Naive B cell (primary cell): Measurements from ENCODE around the gene GALNT8. TPM values are rescaled to one million over a fixed set of nuclear protein-coding genes. Genes with fewer than 3 reads are reported as not detected.

Source experiments
- ATAC-seq, 2 donors: fragments of 150-1000 bp; cut with Tn5 transposase; 2 replicates each; pipeline ENCODE4 v1.10.0; 2021; ENCODE audit warnings: low read depth in 2 of 2, mild to moderate bottlenecking in 2 of 2, moderate library complexity in 2 of 2
- DNase-seq: peaks from one replicate; pipeline ENCODE4 v3.0.0; 2022
- H3K27ac Mint-ChIP-seq, 6 donors: one replicate each; pipeline ENCODE4 v1.8.0; 2020 to 2022; ENCODE audit warnings: mild to moderate bottlenecking in 6 of 6, mixed read lengths in 6 of 6, moderate library complexity in 5 of 6, inconsistent platforms in 2 of 6
- H3K27me3 Mint-ChIP-seq, 3 donors: one replicate each; pipeline ENCODE4 v1.8.0; 2021 to 2022; ENCODE audit warnings: mixed read lengths in 3 of 3, mild to moderate bottlenecking in 1 of 3
- H3K36me3 Mint-ChIP-seq, 2 donors: one replicate each; pipeline ENCODE4 v1.8.0; 2020 to 2022; ENCODE audit warnings: mixed read lengths in 2 of 2, inconsistent platforms in 1 of 2, mild to moderate bottlenecking in 1 of 2
- H3K4me1 Mint-ChIP-seq, 3 donors: one replicate each; pipeline ENCODE4 v1.8.0; 2020 to 2022; ENCODE audit warnings: mixed read lengths in 3 of 3, inconsistent platforms in 1 of 3, mild to moderate bottlenecking in 1 of 3, moderate library complexity in 1 of 3
- H3K4me3 Mint-ChIP-seq, 8 donors: one replicate each; pipeline ENCODE4 v1.8.0; 2020 to 2022; ENCODE audit warnings: mild to moderate bottlenecking in 8 of 8, mixed read lengths in 8 of 8, moderate library complexity in 8 of 8, inconsistent platforms in 2 of 8
- H3K9me3 Mint-ChIP-seq, 7 donors: one replicate each; pipeline ENCODE4 v1.8.0; 2020 to 2022; ENCODE audit warnings: mixed read lengths in 7 of 7, mild to moderate bottlenecking in 5 of 7, inconsistent platforms in 2 of 7, moderate library complexity in 1 of 7
- polyA plus RNA-seq, 6 donors: library from polyadenylated mRNA; unstranded; fragments of 300-500 nt; fragmentation: Illumina TruSeq; gene quantifications; one replicate each; pipeline ENCODE4 v1.2.3, GENCODE V29; 2021; ENCODE audit warnings: low read depth in 6 of 6

The GALNT8 gene
- polyA plus RNA-seq, 6 donors from 2014 or later, result 1.1 to 1.7 (median 1.2) TPM; not detected in 1

- H3K9me3 Mint-ChIP-seq, result no peaks in the 10 kb centered on the region
- peak overlapping the region; percentile 62 to 91 (median 86) for H3K4me3 Mint-ChIP-seq
- DNase-seq (no peak), ATAC-seq (peak; percentile 26 to 39)
- H3K27ac Mint-ChIP-seq, result peak overlapping the region in 1 of 6 donors; percentile 38
- peaks cover 35 to 38% (median 36%) of the 10 kb centered on the region in 3 donors for H3K4me1 Mint-ChIP-seq
- peaks cover 0 to 10% of the 10 kb centered on the region in 2 donors for H3K36me3 Mint-ChIP-seq
- H3K27me3 Mint-ChIP-seq, result peaks cover 19 to 31% (median 28%) of the 10 kb centered on the region in 3 donors
Measured at GRCh38 chr12:4809449-4810218, 89.4 kb downstream of the GALNT8 start.

- Mint-ChIP-seq H3K36me3 (peaks cover 0 to 10% of the 10 kb centered on the region in 2 donors), H3K4me1 (peaks cover 35 to 38% (median 36%) of the 10 kb centered on the region in 3 donors), H3K9me3 (no peaks in the 10 kb centered on the region), H3K27ac (no peak overlapping the region), H3K4me3 (peak overlapping the region; percentile 62 to 91 (median 86)), H3K27me3 (peaks cover 19 to 37% (median 34%) of the 10 kb centered on the region in 3 donors)
- DNase-seq (no peak), ATAC-seq (no peak)
Measured at GRCh38 chr12:4810219-4810671, 90.0 kb downstream of the GALNT8 start.

- Mint-ChIP-seq H3K36me3 (peaks cover 0 to 10% of the 10 kb centered on the region in 2 donors), H3K27ac (no peak overlapping the region), H3K9me3 (no peaks in the 10 kb centered on the region), H3K4me3 (peak overlapping the region in 2 of 8 donors; percentile 2 to 25), H3K4me1 (peaks cover 42 to 47% (median 45%) of the 10 kb centered on the region in 3 donors), H3K27me3 (peaks cover 19 to 38% (median 34%) of the 10 kb centered on the region in 3 donors)
- no peak for ATAC-seq
- no peak for DNase-seq
Measured at GRCh38 chr12:4812624-4813327, 92.6 kb downstream of the GALNT8 start.

GRCh38 chr12:4813741-4814140 is 93.5 kb downstream of the GALNT8 start:
- no peaks in the 10 kb centered on the region for H3K9me3 Mint-ChIP-seq
- ATAC-seq (no peak), DNase-seq (no peak)
- H3K4me1 Mint-ChIP-seq, result peaks cover 40 to 50% (median 48%) of the 10 kb centered on the region in 3 donors
- no peak overlapping the region for H3K4me3 Mint-ChIP-seq
- H3K36me3 Mint-ChIP-seq, result peaks cover 0 to 10% of the 10 kb centered on the region in 2 donors
- H3K27me3 Mint-ChIP-seq, result peaks cover 15 to 38% (median 34%) of the 10 kb centered on the region in 3 donors
- peak overlapping the region in 1 of 6 donors; percentile 60 for H3K27ac Mint-ChIP-seq

DNA sequence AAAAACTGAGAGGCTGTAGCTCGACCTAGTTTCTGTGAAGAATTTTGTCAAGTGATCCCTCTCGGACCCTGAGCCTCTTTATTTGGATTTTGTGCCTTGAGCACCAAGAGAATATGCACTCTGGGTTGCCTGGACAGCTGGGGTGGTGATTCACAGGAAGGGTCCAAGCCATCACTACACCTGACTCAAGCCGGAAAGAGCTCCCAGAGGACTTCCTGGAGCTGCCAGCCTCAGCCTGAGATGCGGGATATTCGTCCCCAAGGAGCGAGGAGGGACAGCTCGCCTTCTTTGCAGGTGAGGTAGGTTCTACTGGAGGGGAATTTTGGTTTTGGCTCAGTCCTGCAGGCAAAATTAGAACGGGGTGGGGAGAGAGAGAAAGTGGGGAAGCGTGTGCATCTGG is 94.3 kb downstream of the GALNT8 start:
- Mint-ChIP-seq H3K4me1 (peaks cover 43 to 54% (median 52%) of the 10 kb centered on the region in 3 donors), H3K27me3 (peaks cover 15 to 38% (median 34%) of the 10 kb centered on the region in 3 donors), H3K9me3 (no peaks in the 10 kb centered on the region), H3K4me3 (peak overlapping the region in 1 of 8 donors; percentile 27), H3K36me3 (peaks cover 0 to 10% of the 10 kb centered on the region in 2 donors), H3K27ac (no peak overlapping the region)
- ATAC-seq (no peak), DNase-seq (no peak)

GRCh38 chr12:4816744-4817525 is 96.7 kb downstream of the GALNT8 start:
- ATAC-seq (no peak), DNase-seq (no peak)
- peaks cover under 1 to 17% (median 10%) of the 10 kb centered on the region in 3 donors for H3K27me3 Mint-ChIP-seq
- H3K4me3 Mint-ChIP-seq, result peak overlapping the region in 1 of 8 donors; percentile 1
- H3K27ac Mint-ChIP-seq, result peak overlapping the region in 1 of 6 donors; percentile 72
- peaks cover 47 to 63% (median 54%) of the 10 kb centered on the region in 3 donors for H3K4me1 Mint-ChIP-seq
- H3K36me3 Mint-ChIP-seq, result no peaks in the 10 kb centered on the region
- no peaks in the 10 kb centered on the region for H3K9me3 Mint-ChIP-seq

- Mint-ChIP-seq H3K27ac (peak overlapping the region in 2 of 6 donors; percentile 11 to 61), H3K27me3 (peaks cover 0 to 17% (median 9%) of the 10 kb centered on the region in 3 donors), H3K4me1 (peaks cover 49 to 72% (median 60%) of the 10 kb centered on the region in 3 donors), H3K9me3 (no peaks in the 10 kb centered on the region), H3K36me3 (no peaks in the 10 kb centered on the region), H3K4me3 (peak overlapping the region in 7 of 8 donors; percentile 3 to 61 (median 35))
- ATAC-seq (no peak), DNase-seq (no peak)
Measured at GRCh38 chr12:4817880-4818279, 97.7 kb downstream of the GALNT8 start.

DNA sequence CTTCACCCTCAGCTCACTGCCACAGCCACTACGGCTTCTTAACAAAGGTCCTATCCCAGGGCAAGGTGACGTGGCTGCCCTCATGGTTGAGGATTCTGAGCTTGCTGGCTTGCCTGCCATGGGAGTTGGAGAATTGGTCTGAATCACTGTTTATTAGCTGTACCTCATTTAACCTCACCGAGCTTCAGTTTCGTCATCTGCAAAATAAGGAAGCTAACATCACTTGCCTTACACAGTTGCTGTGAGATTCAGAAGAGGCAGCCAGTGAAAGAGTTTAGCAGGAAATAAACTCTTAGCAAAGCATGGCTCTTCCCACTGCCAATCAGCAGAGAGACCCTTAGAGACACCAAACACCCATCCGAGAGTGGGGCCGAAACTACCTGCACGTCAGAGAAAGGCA is 99.5 kb downstream of the GALNT8 start:
- peak; percentile 52 for DNase-seq
- ATAC-seq, result peak; percentile 90 to 91
- Mint-ChIP-seq H3K27ac (peak overlapping the region; percentile 74 to 95 (median 91)), H3K27me3 (peaks cover 0 to 7% (median 5%) of the 10 kb centered on the region in 3 donors), H3K4me1 (peaks cover 57 to 78% (median 69%) of the 10 kb centered on the region in 3 donors), H3K4me3 (peak overlapping the region; percentile 5 to 82 (median 70)), H3K9me3 (no peaks in the 10 kb centered on the region), H3K36me3 (no peaks in the 10 kb centered on the region)

DNA sequence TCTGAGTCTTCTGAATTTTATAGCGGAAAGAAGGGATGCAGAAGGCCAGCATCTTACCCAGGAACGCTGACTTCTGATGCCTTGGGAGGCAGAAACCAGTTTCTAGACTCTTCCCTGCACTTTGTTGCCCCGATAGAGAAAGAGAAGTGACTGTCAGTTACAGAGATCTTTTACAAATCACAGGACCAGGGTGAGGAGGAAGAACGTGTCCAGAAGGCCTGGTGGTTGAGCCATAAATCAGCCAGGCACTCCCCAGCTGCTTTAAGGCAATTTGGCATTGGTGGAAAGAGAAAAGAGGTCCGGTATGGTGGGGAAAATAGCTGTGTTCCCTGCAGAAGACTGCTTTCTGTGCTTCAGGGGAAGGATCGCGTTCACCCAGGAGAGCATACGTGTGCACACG is 100.8 kb downstream of the GALNT8 start:
- ATAC-seq, result no peak
- Mint-ChIP-seq H3K4me1 (peaks cover 69 to 90% (median 82%) of the 10 kb centered on the region in 3 donors), H3K36me3 (peaks cover 0 to 4% of the 10 kb centered on the region in 2 donors)

More for the DNA sequence above, 100.8 kb downstream of the GALNT8 start:
- DNase-seq, result no peak
- peak overlapping the region; percentile 19 to 99 (median 79) for H3K27ac Mint-ChIP-seq
- no peaks in the 10 kb centered on the region for H3K9me3 Mint-ChIP-seq
- no peaks in the 10 kb centered on the region for H3K27me3 Mint-ChIP-seq
- H3K4me3 Mint-ChIP-seq, result peak overlapping the region; percentile 3 to 74 (median 59)

Other genes starting within 250 kb of the GALNT8 start
- 10 to 100 TPM in 4 of 6 donors, 1 to 10 TPM in 2; 7.9 to 33.7 (median 11.3) TPM for gene RAD51AP1, start 181.5 kb upstream of the GALNT8 start, polyA plus RNA-seq
- gene DYRK4, start 158.2 kb upstream of the GALNT8 start, polyA plus RNA-seq, result 10 to 100 TPM; 32.1 to 49.4 (median 43.1) TPM
- 1 to 10 TPM in 5 of 6 donors, not detected in 1; 2.0 to 5.4 (median 3.0) TPM for gene AKAP3, start 71.3 kb upstream of the GALNT8 start, polyA plus RNA-seq
- gene NDUFA9, start 71.3 kb upstream of the GALNT8 start, polyA plus RNA-seq, result 100 to 1,000 TPM; 137 to 196 (median 162) TPM
- not detected for gene KCNA1, start 189.5 kb downstream of the GALNT8 start, polyA plus RNA-seq